Measurements from ENCODE around the gene ILRUN. TPM values are rescaled to one million over a fixed set of nuclear protein-coding genes. Genes with fewer than 3 reads are reported as not detected.
"Not testable (repeated sequence)": the region's sequence is repeated elsewhere in the genome, so short reads cannot be mapped to it uniquely, and the experiment has no call there.

The ILRUN gene
- total RNA-seq, 2 experiments from 2014 or later, result 45.3 to 51.8 TPM

GRCh38 chr6:34661357-34661756 lies 35.2 kb downstream of the ILRUN start:
- ChIA-PET CTCF (no interaction called here), POLR2A (no interaction called here)
- TF ChIP-seq CTCF (IDR thresholded peaks at IDR 0.05), result no peak
- no peak overlapping the region for H3K27ac Mint-ChIP-seq
- peaks cover 9% of the 10 kb centered on the region for H3K36me3 Mint-ChIP-seq (ENCODE audit: low read depth)
- intact Hi-C loops (cut with micrococcal nuclease), result no loop called here
- no peak for DNase-seq
- ATAC-seq, result no peak
- H3K4me3 Mint-ChIP-seq, result no peak overlapping the region
- peaks cover 3% of the 10 kb centered on the region for H3K9me3 Mint-ChIP-seq
- peaks cover 58% of the 10 kb centered on the region for H3K4me1 Mint-ChIP-seq (ENCODE audit: low read depth)
- H3K27me3 Mint-ChIP-seq, result no peaks in the 10 kb centered on the region

GRCh38 chr6:34658605-34659265 lies 37.8 kb downstream of the ILRUN start:
- peaks cover 1% of the 10 kb centered on the region for H3K9me3 Mint-ChIP-seq
- H3K4me3 Mint-ChIP-seq, result no peak overlapping the region
- intact Hi-C loops (cut with micrococcal nuclease), result no loop called here
- ChIA-PET CTCF (interaction anchor here (3.2 kb wide), 1 partner anchor 15 kb away, joined by 17 read pairs; no protein-coding TSS in a partner anchor), POLR2A (interaction anchor here (0.8 kb wide), 1 partner anchor 38 kb away, joined by 3 read pairs; the partner anchor contains the start of gene ILRUN)
- peaks cover 6% of the 10 kb centered on the region for H3K36me3 Mint-ChIP-seq (ENCODE audit: low read depth)
- no peak for ATAC-seq
- no peak for TF ChIP-seq CTCF (IDR thresholded peaks at IDR 0.05)
- peaks cover 56% of the 10 kb centered on the region for H3K4me1 Mint-ChIP-seq (ENCODE audit: low read depth)
- H3K27ac Mint-ChIP-seq, result peak overlapping the region; percentile 30
- no peaks in the 10 kb centered on the region for H3K27me3 Mint-ChIP-seq
- no peak for DNase-seq

GRCh38 chr6:34657979-34658480 lies 38.5 kb downstream of the ILRUN start:
- H3K36me3 Mint-ChIP-seq (ENCODE audit: low read depth); H3K27me3 Mint-ChIP-seq; DNase-seq; H3K4me3 Mint-ChIP-seq; intact Hi-C loops (cut with micrococcal nuclease); H3K9me3 Mint-ChIP-seq; ATAC-seq: not testable (repeated sequence)
- Mint-ChIP-seq H3K27ac (peak overlapping the region; percentile 92), H3K4me1 (ENCODE audit: low read depth) (peaks cover 54% of the 10 kb centered on the region)
- ChIA-PET POLR2A (interaction anchor here (0.7 to 1.9 kb wide), 4 partner anchors 14 to 38 kb away, joined by 3 to 17 read pairs (median 3); partner anchors contain the start of gene ILRUN), CTCF (interaction anchor here (0.7 to 3.2 kb wide), 6 partner anchors 15 to 1236 kb away, joined by 3 to 17 read pairs (median 4); no protein-coding TSS in a partner anchor)

- H3K4me3 Mint-ChIP-seq, result peak overlapping the region; percentile 62
- H3K27ac Mint-ChIP-seq, result peak overlapping the region; percentile 92
- ChIA-PET CTCF (interaction anchor here (0.7 to 3.2 kb wide), 9 partner anchors 16 to 1235 kb away, joined by 3 to 17 read pairs (median 4); partner anchors contain the start of gene SNRPC), POLR2A (interaction anchor here (0.7 to 1.9 kb wide), 4 partner anchors 15 to 99 kb away, joined by 3 to 17 read pairs (median 4); no protein-coding TSS in a partner anchor)
- peak; percentile 12 for DNase-seq
- ATAC-seq, result no peak
- no peaks in the 10 kb centered on the region for H3K9me3 Mint-ChIP-seq
- H3K27me3 Mint-ChIP-seq, result no peaks in the 10 kb centered on the region
- H3K4me1 Mint-ChIP-seq (ENCODE audit: low read depth), result peaks cover 52% of the 10 kb centered on the region
- intact Hi-C loops (cut with micrococcal nuclease), result no loop called here
- no peak for TF ChIP-seq CTCF (IDR thresholded peaks at IDR 0.05)
- peaks cover 12% of the 10 kb centered on the region for H3K36me3 Mint-ChIP-seq (ENCODE audit: low read depth)
These were observed 39.1 kb downstream of the ILRUN start for GRCh38 chr6:34657307-34657978.

- peaks cover 51% of the 10 kb centered on the region for H3K4me1 Mint-ChIP-seq (ENCODE audit: low read depth)
- ChIA-PET POLR2A (interaction anchor here (1.0 to 1.9 kb wide), 2 partner anchors 15 to 100 kb away, joined by 5 to 17 read pairs; no protein-coding TSS in a partner anchor), CTCF (interaction anchor here (0.6 to 3.2 kb wide), 9 partner anchors 16 to 135 kb away, joined by 3 to 17 read pairs (median 3); partner anchors contain the start of genes BLTP3A and SNRPC)
- peak overlapping the region; percentile 62 for H3K4me3 Mint-ChIP-seq
- DNase-seq, result no peak
- intact Hi-C loops (cut with micrococcal nuclease), result no loop called here
- peak overlapping the region; percentile 92 for H3K27ac Mint-ChIP-seq
- H3K9me3 Mint-ChIP-seq, result no peaks in the 10 kb centered on the region
- ATAC-seq, result no peak
- H3K27me3 Mint-ChIP-seq, result no peaks in the 10 kb centered on the region
- H3K36me3 Mint-ChIP-seq (ENCODE audit: low read depth), result peaks cover 13% of the 10 kb centered on the region
- TF ChIP-seq CTCF (IDR thresholded peaks at IDR 0.05), result no peak
These were observed 39.6 kb downstream of the ILRUN start for GRCh38 chr6:34657037-34657306.
